ENCODE measurements around the gene SLC25A25. TPM values are rescaled to one million over a fixed set of nuclear protein-coding genes. Genes with fewer than 3 reads are reported as not detected.

The SLC25A25 gene
- total RNA-seq, 1 donor from 2014 or later = 16.8 TPM

GRCh38 chr9:128136816-128137793, 69.1 kb downstream of the SLC25A25 start:
- Mint-ChIP-seq H3K27me3 (ENCODE audit: low read depth) (peaks cover 9% of the 10 kb centered on the region), H3K4me1 (peaks cover 13% of the 10 kb centered on the region), H3K27ac (ENCODE audit: unreplicated experiment) (peak overlapping the region; percentile 89), H3K4me3 (no peak overlapping the region), H3K9me3 (no peaks in the 10 kb centered on the region), H3K36me3 (ENCODE audit: low read depth) (no peaks in the 10 kb centered on the region)
- TF ChIP-seq CTCF (conservative IDR thresholded peaks at IDR 0.05) = no peak
- no peak for DNase-seq (ENCODE audit: low read depth, low spot score)

GRCh38 chr9:128138001-128138400, 70.0 kb downstream of the SLC25A25 start:
- H3K9me3 Mint-ChIP-seq = no peaks in the 10 kb centered on the region
- H3K27me3 Mint-ChIP-seq (ENCODE audit: low read depth) = peaks cover 5% of the 10 kb centered on the region
- no peak for DNase-seq (ENCODE audit: low read depth, low spot score)
- no peaks in the 10 kb centered on the region for H3K36me3 Mint-ChIP-seq (ENCODE audit: low read depth)
- peak overlapping the region; percentile 89 for H3K27ac Mint-ChIP-seq (ENCODE audit: unreplicated experiment)
- no peak overlapping the region for H3K4me3 Mint-ChIP-seq
- peaks cover 14% of the 10 kb centered on the region for H3K4me1 Mint-ChIP-seq
- no peak for TF ChIP-seq CTCF (conservative IDR thresholded peaks at IDR 0.05)

- Mint-ChIP-seq H3K4me3 (no peak overlapping the region), H3K36me3 (ENCODE audit: low read depth) (no peaks in the 10 kb centered on the region), H3K27ac (ENCODE audit: unreplicated experiment) (no peak overlapping the region), H3K4me1 (peaks cover 14% of the 10 kb centered on the region), H3K9me3 (no peaks in the 10 kb centered on the region), H3K27me3 (ENCODE audit: low read depth) (no peaks in the 10 kb centered on the region)
- TF ChIP-seq CTCF (conservative IDR thresholded peaks at IDR 0.05) = no peak
- DNase-seq (ENCODE audit: low read depth, low spot score) = no peak
Observed at GRCh38 chr9:128139621-128140020, 71.6 kb downstream of the SLC25A25 start.

GRCh38 chr9:128141604-128142003, 73.6 kb downstream of the SLC25A25 start:
- H3K4me3 Mint-ChIP-seq = no peak overlapping the region
- no peak overlapping the region for H3K27ac Mint-ChIP-seq (ENCODE audit: unreplicated experiment)
- H3K4me1 Mint-ChIP-seq = peaks cover 14% of the 10 kb centered on the region
- H3K27me3 Mint-ChIP-seq (ENCODE audit: low read depth) = no peaks in the 10 kb centered on the region
- DNase-seq (ENCODE audit: low read depth, low spot score) = no peak
- no peak for TF ChIP-seq CTCF (conservative IDR thresholded peaks at IDR 0.05)
- no peaks in the 10 kb centered on the region for H3K9me3 Mint-ChIP-seq
- H3K36me3 Mint-ChIP-seq (ENCODE audit: low read depth) = no peaks in the 10 kb centered on the region

GRCh38 chr9:128142061-128142460, 74.0 kb downstream of the SLC25A25 start:
- Mint-ChIP-seq H3K4me1 (peaks cover 14% of the 10 kb centered on the region), H3K9me3 (no peaks in the 10 kb centered on the region), H3K4me3 (no peak overlapping the region), H3K36me3 (ENCODE audit: low read depth) (no peaks in the 10 kb centered on the region), H3K27me3 (ENCODE audit: low read depth) (no peaks in the 10 kb centered on the region), H3K27ac (ENCODE audit: unreplicated experiment) (peak overlapping the region; percentile 89)
- TF ChIP-seq CTCF (conservative IDR thresholded peaks at IDR 0.05) = no peak
- no peak for DNase-seq (ENCODE audit: low read depth, low spot score)

Measured in neural crest cell (in vitro differentiated cells).